HepG2 (cell line): ENCODE data around the gene CEP19. TPM values are rescaled to one million over a fixed set of nuclear protein-coding genes. Genes with fewer than 3 reads are reported as not detected.

Experiments
- CAMTA2 ChIP-seq: sonication (generic); formaldehyde crosslinking; IDR thresholded peaks from 2 replicates; pipeline ENCODE4 v1.4.0; 2020; ENCODE audit warnings: mild to moderate bottlenecking, missing genetic modification reagents, borderline replicate concordance
- CENPX ChIP-seq: sonication (generic); formaldehyde crosslinking; IDR thresholded peaks from 2 replicates; pipeline ENCODE4 v1.9.0; 2021; ENCODE audit warnings: mild to moderate bottlenecking, missing genetic modification reagents, moderate library complexity
- FOXC1 ChIP-seq: sonication (generic); formaldehyde crosslinking; IDR thresholded peaks from 2 replicates; pipeline ENCODE4 v1.8.0; 2022; ENCODE audit warnings: mild to moderate bottlenecking, missing genetic modification reagents, borderline replicate concordance
- GABPA ChIP-seq, 2 experiments: IDR thresholded peaks; 2 replicates each; pipeline ENCODE4 v1.6.1; 2011 to 2016; ENCODE audit warnings: low read depth in 2 of 2, low read length in 1 of 2, missing biosample characterization in 1 of 2, missing genetic modification characterization in 1 of 2
- KLF12 ChIP-seq: sonication (generic); formaldehyde crosslinking; IDR thresholded peaks from 2 replicates; pipeline ENCODE4 v1.4.0; 2020; ENCODE audit warnings: missing genetic modification reagents, borderline replicate concordance
- MAFF ChIP-seq: IDR thresholded peaks from 2 replicates; pipeline ENCODE4 v1.6.1; 2011; ENCODE audit warnings: low read depth, low read length, improper control_type of control experiment
- MAZ ChIP-seq, 2 experiments: sonication (generic) in 1 of 2; formaldehyde crosslinking in 1 of 2; IDR thresholded peaks; 2 replicates each; pipeline versions ENCODE4 v1.5.0 to v1.6.1; 2012 to 2020; ENCODE audit warnings: low read depth in 2 of 2, mild to moderate bottlenecking in 2 of 2, borderline replicate concordance in 1 of 2, improper control_type of control experiment in 1 of 2, low read length in 1 of 2, missing genetic modification reagents in 1 of 2, moderate library complexity in 1 of 2
- RNF2 ChIP-seq: fragments of 450-650 bp; conservative IDR thresholded peaks from 2 replicates; pipeline ENCODE4 v1.6.1; 2016; ENCODE audit warnings: low read depth
- SALL1 ChIP-seq: sonication (generic); formaldehyde crosslinking; IDR thresholded peaks from 2 replicates; pipeline ENCODE4 v1.8.0; 2022; ENCODE audit warnings: mild to moderate bottlenecking, missing genetic modification reagents
- SCMH1 ChIP-seq: sonication (generic); formaldehyde crosslinking; IDR thresholded peaks from 2 replicates; pipeline ENCODE4 v1.9.0; 2021; ENCODE audit warnings: missing genetic modification reagents, mild to moderate bottlenecking, borderline replicate concordance
- SOX5 ChIP-seq: IDR thresholded peaks from 2 replicates; pipeline ENCODE4 v1.6.1; 2016; ENCODE audit warnings: borderline replicate concordance
- SPEN ChIP-seq: sonication (generic); formaldehyde crosslinking; IDR thresholded peaks from 2 replicates; pipeline ENCODE4 v1.5.1; 2020; ENCODE audit warnings: low read depth, mild to moderate bottlenecking, missing genetic modification reagents
- SRSF4 ChIP-seq: fragments of 200-400 bp; formaldehyde crosslinking; IDR thresholded peaks from one replicate; pipeline ENCODE4 v1.6.1; 2018; ENCODE audit warnings: mild to moderate bottlenecking, low read depth, low read length, moderate library complexity; ENCODE audit not compliant: poor library complexity, severe bottlenecking
- ZBTB38 ChIP-seq: sonication (generic); formaldehyde crosslinking; IDR thresholded peaks from 2 replicates; pipeline ENCODE4 v1.5.1; 2020; ENCODE audit warnings: mild to moderate bottlenecking, missing genetic modification reagents
- ZFP36 ChIP-seq: fragments of 150-350 bp; IDR thresholded peaks from 2 replicates; pipeline ENCODE4 v1.6.1; 2018; ENCODE audit warnings: borderline replicate concordance, low read length, low read depth; ENCODE audit not compliant: partially characterized antibody
- ZHX2 ChIP-seq, 2 experiments: sonication (generic) in 1 of 2; formaldehyde crosslinking in 1 of 2; IDR thresholded peaks; 2 replicates each; pipeline versions ENCODE4 v1.6.1 to v1.9.0; 2014 to 2022; ENCODE audit warnings: antibody characterized with exemption in 1 of 2, borderline replicate concordance in 1 of 2, inconsistent platforms in 1 of 2, low read depth in 1 of 2, missing genetic modification reagents in 1 of 2
- ZMYM2 ChIP-seq: sonication (generic); formaldehyde crosslinking; IDR thresholded peaks from 2 replicates; pipeline ENCODE4 v1.8.0; 2022; ENCODE audit warnings: mild to moderate bottlenecking, missing genetic modification reagents
- ZNF180 ChIP-seq: sonication (generic); formaldehyde crosslinking; IDR thresholded peaks from 2 replicates; pipeline ENCODE4 v1.4.0; 2020; ENCODE audit warnings: low read depth, missing genetic modification reagents, borderline replicate concordance
- ZNF530 ChIP-seq: sonication (generic); formaldehyde crosslinking; IDR thresholded peaks from 2 replicates; pipeline ENCODE4 v1.5.0; 2020; ENCODE audit warnings: low read depth, mild to moderate bottlenecking, missing genetic modification reagents
- ZNF704 ChIP-seq: sonication (generic); formaldehyde crosslinking; IDR thresholded peaks from 2 replicates; pipeline ENCODE4 v1.8.1; 2023; ENCODE audit warnings: mild to moderate bottlenecking, inconsistent platforms, moderate library complexity, missing genetic modification reagents, borderline replicate concordance
- ZNF773 ChIP-seq: sonication (generic); formaldehyde crosslinking; IDR thresholded peaks from 2 replicates; pipeline ENCODE4 v1.4.0; 2020; ENCODE audit warnings: missing genetic modification reagents, borderline replicate concordance
- polyA plus RNA-seq, 8 experiments: library from polyadenylated mRNA; depleted of rRNA in 3 of 8; stranded (reverse) in 7 of 8; unstranded in 1 of 8; fragments of >200 nt; fragmentation: Illumina TruSeq in 4 of 8; extraction: Trizol in 4 of 8; gene quantifications; 2 replicates each; pipeline versions ENCODE4 v1.2.1 to v1.2.3, GENCODE V29; 2011 to 2016; ENCODE audit warnings: low read depth in 4 of 8, missing spikeins in 1 of 8, mixed read lengths in 1 of 8; ENCODE audit not compliant: insufficient read depth in 1 of 8
- total RNA-seq, 5 experiments: library from RNA; depleted of rRNA; stranded (reverse); fragments of >200 nt; fragmentation: Illumina TruSeq; extraction: Trizol; gene quantifications; 2 replicates each; pipeline ENCODE4 v1.2.3, GENCODE V29; 2016; ENCODE audit warnings: low read depth in 1 of 5

CEP19 gene
- total and polyA plus RNA-seq, 2 of the 13 experiments (the other 11 are each of a cell fraction or from before 2014, with no cell fraction given), result 0.48 to 1.2 TPM

- no peak for TF ChIP-seq ZFP36
- TF ChIP-seq ZNF704 (CRISPR knock-in tag), result no peak
- peak; percentile 50; the same call in 1 of the 2 replicates for TF ChIP-seq ZMYM2
- TF ChIP-seq SRSF4, result no peak
- no peak for TF ChIP-seq CAMTA2 (CRISPR knock-in tag)
- no peak for TF ChIP-seq ZNF180 (CRISPR knock-in tag)
- TF ChIP-seq MAZ (IDR thresholded peaks at IDR 0.05; ENCODE audit: borderline replicate concordance, low read depth, low read length), result no peak
- TF ChIP-seq MAZ (CRISPR knock-in tag; IDR thresholded peaks at IDR 0.05; ENCODE audit: low read depth), result no peak
- TF ChIP-seq CENPX (CRISPR knock-in tag), result no peak
- no peak for TF ChIP-seq GABPA (IDR thresholded peaks at IDR 0.05; ENCODE audit: low read depth, low read length)
- no peak for TF ChIP-seq GABPA (CRISPR knock-in tag; IDR thresholded peaks at IDR 0.05; ENCODE audit: low read depth)
- no peak for TF ChIP-seq RNF2
- TF ChIP-seq KLF12, result no peak
- TF ChIP-seq ZNF530 (CRISPR knock-in tag), result no peak
- TF ChIP-seq SOX5 (CRISPR knock-in tag), result peak; percentile 32
- no peak for TF ChIP-seq ZHX2 (IDR thresholded peaks at IDR 0.05; ENCODE audit: low read depth)
- TF ChIP-seq ZHX2 (CRISPR knock-in tag; IDR thresholded peaks at IDR 0.05; ENCODE audit: borderline replicate concordance), result no peak
- TF ChIP-seq SPEN (CRISPR knock-in tag), result no peak
- peak; percentile 76 for TF ChIP-seq SALL1
- TF ChIP-seq FOXC1 (CRISPR knock-in tag), result no peak
- no peak for TF ChIP-seq ZNF773 (CRISPR knock-in tag)
- TF ChIP-seq SCMH1, result no peak
- no peak for TF ChIP-seq MAFF
- peak; percentile 23; the same call in 1 of the 2 replicates for TF ChIP-seq ZBTB38 (CRISPR knock-in tag)
Observed at GRCh38 chr3:196754091-196754981, 42.3 kb upstream of the CEP19 start (continued).
